ENCODE results near the gene OR10AD1. TPM values are rescaled to one million over a fixed set of nuclear protein-coding genes. Genes with fewer than 3 reads are reported as not detected.

The OR10AD1 gene
- total and polyA plus RNA-seq, 10 of the 15 experiments (the other 5 are each of a cell fraction or from before 2014, with no cell fraction given) = 0.04 to 0.12 TPM; not detected in 8

DNA sequence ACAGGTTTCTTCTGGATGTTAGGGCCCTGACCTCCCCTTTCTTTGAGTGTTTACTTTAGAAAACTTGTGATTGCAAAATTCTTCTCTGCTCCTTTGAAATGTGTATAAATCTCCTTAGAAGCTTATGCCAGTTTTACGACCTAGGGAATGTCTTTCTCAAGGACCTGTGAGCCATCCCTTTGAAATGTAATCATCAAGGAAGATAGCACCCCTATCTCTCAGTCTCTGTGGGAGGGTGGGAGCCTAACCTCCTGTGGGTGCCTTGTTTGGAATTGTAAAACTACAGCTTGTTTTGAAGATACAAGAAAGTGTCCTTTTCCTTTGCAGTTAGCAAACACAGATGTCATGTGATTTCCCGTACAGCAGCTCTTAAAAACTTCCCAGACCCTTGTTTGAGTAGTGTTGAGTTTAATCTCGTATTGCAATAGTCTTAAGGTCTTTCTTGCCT is 3.3 kb downstream of the OR10AD1 start:
- in situ Hi-C loops (cut with MboI) = no loop called here

More for the DNA sequence above, 3.3 kb downstream of the OR10AD1 start:
- no TSS peak for BruUV-seq (replicated peaks)
- no peak overlapping the region for H3K9ac ChIP-seq (ENCODE audit: control insufficient read depth, insufficient read depth, low read length)
- H3K79me2 ChIP-seq (ENCODE audit: control insufficient read depth, insufficient read depth, low read length) = peaks cover 13% of the 10 kb centered on the region
- WGBS (ENCODE audit: insufficient coverage, insufficient replicate concordance, low lambda C conversion rate, missing lambda C conversion rate) = 74% methylated on average over 3 of the region's 3 CpGs
- ATAC-seq = no peak
- ChIA-PET CTCF (interaction anchor here (0.8 to 3.4 kb wide), 8 partner anchors 10 to 418 kb away, joined by 3 to 28 read pairs (median 4); no protein-coding TSS in a partner anchor), POLR2A (interaction anchor here (1.0 to 1.7 kb wide), 2 partner anchors 11 to 94 kb away, joined by 5 to 6 read pairs; partner anchors contain the start of gene SENP1), SMC1A (ENCODE audit: uncharacterized antibody, unreplicated experiment) (interaction anchor here (0.6 to 1.9 kb wide), 10 partner anchors 10 to 595 kb away, joined by 3 to 9 read pairs (median 3); no protein-coding TSS in a partner anchor), RAD21 (ENCODE audit: unreplicated experiment) (interaction anchor here (0.6 to 1.6 kb wide), 3 partner anchors 11 to 295 kb away, joined by 3 to 4 read pairs (median 4); partner anchors contain the start of genes PFKM and VDR)
- no peak for DNase-seq (ENCODE audit: low read depth, low spot score)
- H3K36me3 ChIP-seq (ENCODE audit: control insufficient read depth in 2 of 2, insufficient read depth in 2 of 2, low read length in 1 of 2) = no peaks in the 10 kb centered on the region
- no peak overlapping the region for H3K27ac ChIP-seq (ENCODE audit: control insufficient read depth, insufficient read depth)
- peaks cover 4% of the 10 kb centered on the region for H3K9me3 ChIP-seq (replicated peaks; ENCODE audit: control insufficient read depth, insufficient read depth, low read length)
- no peak overlapping the region for H2AFZ ChIP-seq (ENCODE audit: control insufficient read depth, low read depth, low read length)
- no peaks in the 10 kb centered on the region for H3K27me3 ChIP-seq (replicated peaks in 1 of 2; ENCODE audit: control insufficient read depth in 2 of 2, insufficient read depth in 2 of 2, low read length in 1 of 2)
- peak overlapping the region; percentile 91 for H3K4me2 ChIP-seq (ENCODE audit: control insufficient read depth, insufficient read depth)
- FAIRE-seq = no peak
- intact Hi-C loops (cut with micrococcal nuclease; ENCODE audit: unreplicated experiment) = loop anchor here (10.0 kb wide), 1 partner anchor 155 kb away; the partner anchor contains the start of gene ZNF641
- H3K4me1 ChIP-seq (ENCODE audit: control insufficient read depth, insufficient read depth, low read length) = 0 out of 2 replicates have a peak, but pooled peaks cover 3% of the 10 kb centered on the region
- no peaks in the 10 kb centered on the region for H4K20me1 ChIP-seq (ENCODE audit: control insufficient read depth, insufficient read depth)
- peak overlapping the region; percentile 86 for H3K4me3 ChIP-seq
- TF ChIP-seq RAD51 (IDR thresholded peaks at IDR 0.05) = 0 out of 2 replicates have a peak, but pooled peaks have one; percentile 20
- no peak for TF ChIP-seq SRF (IDR thresholded peaks at IDR 0.05; ENCODE audit: low read depth in 2 of 2, low read length in 2 of 2)
- TF ChIP-seq, protein P1, sequence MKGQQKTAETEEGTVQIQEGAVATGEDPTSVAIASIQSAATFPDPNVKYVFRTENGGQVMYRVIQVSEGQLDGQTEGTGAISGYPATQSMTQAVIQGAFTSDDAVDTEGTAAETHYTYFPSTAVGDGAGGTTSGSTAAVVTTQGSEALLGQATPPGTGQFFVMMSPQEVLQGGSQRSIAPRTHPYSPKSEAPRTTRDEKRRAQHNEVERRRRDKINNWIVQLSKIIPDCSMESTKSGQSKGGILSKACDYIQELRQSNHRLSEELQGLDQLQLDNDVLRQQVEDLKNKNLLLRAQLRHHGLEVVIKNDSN (IDR thresholded peaks at IDR 0.05; ENCODE audit: borderline replicate concordance, extremely low read length, insufficient read depth, low read depth, low read length) = no peak
- TF ChIP-seq, protein P2, sequence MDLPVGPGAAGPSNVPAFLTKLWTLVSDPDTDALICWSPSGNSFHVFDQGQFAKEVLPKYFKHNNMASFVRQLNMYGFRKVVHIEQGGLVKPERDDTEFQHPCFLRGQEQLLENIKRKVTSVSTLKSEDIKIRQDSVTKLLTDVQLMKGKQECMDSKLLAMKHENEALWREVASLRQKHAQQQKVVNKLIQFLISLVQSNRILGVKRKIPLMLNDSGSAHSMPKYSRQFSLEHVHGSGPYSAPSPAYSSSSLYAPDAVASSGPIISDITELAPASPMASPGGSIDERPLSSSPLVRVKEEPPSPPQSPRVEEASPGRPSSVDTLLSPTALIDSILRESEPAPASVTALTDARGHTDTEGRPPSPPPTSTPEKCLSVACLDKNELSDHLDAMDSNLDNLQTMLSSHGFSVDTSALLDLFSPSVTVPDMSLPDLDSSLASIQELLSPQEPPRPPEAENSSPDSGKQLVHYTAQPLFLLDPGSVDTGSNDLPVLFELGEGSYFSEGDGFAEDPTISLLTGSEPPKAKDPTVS (IDR thresholded peaks at IDR 0.05; ENCODE audit: low read depth, low read length) = no peak
- TF ChIP-seq ZSCAN29 (IDR thresholded peaks at IDR 0.05) = no peak
